ENCODE data around the gene USP6.
"Not testable (repeated sequence)": the region's sequence is repeated elsewhere in the genome, so short reads cannot be mapped to it uniquely, and the experiment has no call there.

USP6 gene

GRCh38 chr17:5115673-5116651 is at the start of gene USP6:
TSS of gene USP6 (plus strand) at chr17:5116032. CDS start at chr17:5130368, 14,336 bp downstream.
- no peak within 1 kb of the TSS for H3K4me3 ChIP-seq (ENCODE audit: low read depth, low read length)
- DNase-seq (ENCODE audit: low read depth), result no peak

GRCh38 chr17:5068236-5068635 is 47.6 kb upstream of the USP6 start:
- H3K4me3 ChIP-seq (ENCODE audit: low read depth, low read length), result no peak overlapping the region
- no peak for DNase-seq (ENCODE audit: low read depth)

GRCh38 chr17:5069724-5070123 is 46.1 kb upstream of the USP6 start:
- DNase-seq (ENCODE audit: low read depth), result no peak
- H3K4me3 ChIP-seq (ENCODE audit: low read depth, low read length), result no peak overlapping the region

- DNase-seq (ENCODE audit: low read depth); H3K4me3 ChIP-seq (ENCODE audit: low read depth, low read length): not testable (repeated sequence)
These were observed 40.4 kb upstream of the USP6 start for GRCh38 chr17:5075472-5075871.

- H3K4me3 ChIP-seq (ENCODE audit: low read depth, low read length); DNase-seq (ENCODE audit: low read depth): not testable (repeated sequence)
These were observed 38.6 kb upstream of the USP6 start for GRCh38 chr17:5077275-5077674.

- peak overlapping the region; percentile 76 for H3K4me3 ChIP-seq (ENCODE audit: low read depth, low read length)
- no peak for DNase-seq (ENCODE audit: low read depth)
These were observed 38.1 kb upstream of the USP6 start for GRCh38 chr17:5077781-5078105.

- H3K4me3 ChIP-seq (ENCODE audit: low read depth, low read length), result peak within 1 kb of the TSS; percentile 76
- peak; percentile 55 for DNase-seq (ENCODE audit: low read depth)
These were observed 37.5 kb upstream of the USP6 start, which contains the start of gene ZFP3 for GRCh38 chr17:5078106-5079028. TSS of gene ZFP3 (plus strand) at chr17:5078467. CDS start at chr17:5091505, 13,038 bp downstream.

GRCh38 chr17:5080591-5080990 is 35.2 kb upstream of the USP6 start:
- H3K4me3 ChIP-seq (ENCODE audit: low read depth, low read length), result no peak overlapping the region

GRCh38 chr17:5092218-5093010 is 23.4 kb upstream of the USP6 start:
- H3K4me3 ChIP-seq (ENCODE audit: low read depth, low read length), result no peak overlapping the region
- no peak for DNase-seq (ENCODE audit: low read depth)

More at GRCh38 chr17:5080591-5080990, 35.2 kb upstream of the USP6 start:
- DNase-seq (ENCODE audit: low read depth), result no peak

- no peak for DNase-seq (ENCODE audit: low read depth)
- H3K4me3 ChIP-seq (ENCODE audit: low read depth, low read length), result no peak overlapping the region
These were observed 19.1 kb upstream of the USP6 start for GRCh38 chr17:5096731-5097100.

GRCh38 chr17:5097101-5097834 is 18.6 kb upstream of the USP6 start:
- H3K4me3 ChIP-seq (ENCODE audit: low read depth, low read length), result peak overlapping the region; percentile 22
- no peak for DNase-seq (ENCODE audit: low read depth)

GRCh38 chr17:5099271-5099670 is 16.6 kb upstream of the USP6 start:
- H3K4me3 ChIP-seq (ENCODE audit: low read depth, low read length), result no peak overlapping the region
- no peak for DNase-seq (ENCODE audit: low read depth)

- no peak for DNase-seq (ENCODE audit: low read depth)
- no peak overlapping the region for H3K4me3 ChIP-seq (ENCODE audit: low read depth, low read length)
These were observed 15.0 kb upstream of the USP6 start for GRCh38 chr17:5100832-5101231.

GRCh38 chr17:5110816-5111215 is 5.0 kb upstream of the USP6 start:
- H3K4me3 ChIP-seq (ENCODE audit: low read depth, low read length), result peak overlapping the region; percentile 90
- no peak for DNase-seq (ENCODE audit: low read depth)

- DNase-seq (ENCODE audit: low read depth), result peak; percentile 66
- peak within 1 kb of the TSS; percentile 90 for H3K4me3 ChIP-seq (ENCODE audit: low read depth, low read length)
These were observed 4.2 kb upstream of the USP6 start, which contains the start of gene ZNF232 for GRCh38 chr17:5111402-5112204. TSS of gene ZNF232 (minus strand) at chr17:5111878. CDS start at chr17:5111822, 56 bp downstream.

- no peak overlapping the region for H3K4me3 ChIP-seq (ENCODE audit: low read depth, low read length)
- no peak for DNase-seq (ENCODE audit: low read depth)
These were observed 2.4 kb downstream of the USP6 start for GRCh38 chr17:5118219-5118618.

- DNase-seq (ENCODE audit: low read depth), result no peak
These were observed 4.2 kb downstream of the USP6 start for GRCh38 chr17:5120036-5120435.

More at GRCh38 chr17:5120036-5120435, 4.2 kb downstream of the USP6 start:
- H3K4me3 ChIP-seq (ENCODE audit: low read depth, low read length), result no peak overlapping the region

Measured in skeletal muscle cell (primary cell).